Lower leg skin (tissue), 4 donors: ENCODE data around the gene ANKRD39. TPM values are rescaled to one million over a fixed set of nuclear protein-coding genes. Genes with fewer than 3 reads are reported as not detected.
"Not testable (repeated sequence)": the region's sequence is repeated elsewhere in the genome, so short reads cannot be mapped to it uniquely, and the experiment has no call there.

Experiments
- DNase-seq, 2 donors: peaks; one replicate each; pipeline ENCODE4 v3.0.0-alpha.2; 2019; ENCODE audit warnings: low spot score in 2 of 2
- H3K4me3 ChIP-seq: fragments of 200-600 bp; sonication (generic); 2 replicates; pipeline ENCODE4 v1.5.1; 2017; ENCODE audit warnings: mild to moderate bottlenecking, low read depth; ENCODE audit not compliant: poor library complexity, severe bottlenecking
- POLR2A ChIP-seq, 2 donors: fragments of 450-650 bp; IDR thresholded peaks; one replicate each; pipeline ENCODE4 v1.6.1; 2016 to 2017; ENCODE audit warnings: antibody characterized with exemption in 2 of 2, mild to moderate bottlenecking in 1 of 2, moderate library complexity in 1 of 2
- WGBS, 2 donors: methylation state at CpG; one replicate each; pipeline ENCODE4 v1.1.5; 2018; 5-methylcytosine and 5-hydroxymethylcytosine counted together
- intact Hi-C: fragments of 100-400 bp; cut with DNase I; formaldehyde crosslinking; loops from one replicate; pipeline ENCODE4 v1.15.0; 2023; ENCODE audit warnings: low total_unique reads
- total RNA-seq, 4 donors: library from RNA; depleted of rRNA; stranded (reverse); fragments of >200 nt; gene quantifications; one replicate each; pipeline ENCODE4 v1.1.0, GENCODE V29; 2016
- TF ChIP-seq, protein P1 (sequence below), 3 donors: fragments of 450-650 bp; IDR thresholded peaks; one replicate each; pipeline ENCODE4 v1.5.1; 2016; ENCODE audit warnings: antibody characterized with exemption in 3 of 3, mild to moderate bottlenecking in 3 of 3, moderate library complexity in 2 of 3

ANKRD39 gene
- total RNA-seq, 4 donors from 2014 or later, result 7.6 to 15.3 (median 14.4) TPM

DNA sequence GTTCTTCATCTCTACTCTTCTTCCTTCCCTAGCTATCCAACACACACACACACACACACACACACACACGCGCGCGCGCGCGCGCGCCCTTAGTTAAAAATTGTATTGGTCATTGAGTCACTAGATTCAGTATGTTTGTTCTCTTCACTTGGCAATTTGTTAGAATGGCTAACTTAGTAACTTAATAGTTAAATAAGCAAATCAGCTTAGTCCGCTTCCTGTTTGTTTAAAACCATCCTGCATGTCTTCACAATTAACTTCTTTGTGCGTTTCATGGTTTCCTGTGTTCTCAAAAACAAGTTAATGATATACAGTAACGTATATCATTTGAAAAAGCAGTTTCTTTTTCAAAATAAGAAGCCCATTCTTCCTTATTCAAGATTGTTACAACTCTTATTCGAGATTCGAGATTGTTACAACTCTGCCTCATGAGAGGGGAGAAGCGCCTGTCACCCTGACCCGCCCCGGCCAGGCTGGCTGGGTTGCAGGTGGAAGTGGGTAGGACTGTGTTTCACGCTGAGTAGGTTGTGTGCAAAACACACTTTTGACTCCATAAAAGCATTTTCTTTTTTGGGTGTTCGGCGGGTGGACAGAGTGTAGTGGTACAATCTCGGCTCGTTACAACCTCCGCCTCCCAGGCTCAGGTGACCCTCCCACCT lies 51.2 kb downstream of the ANKRD39 start:
- intact Hi-C loops, result no loop called here
- WGBS, 2 donors, result 88 to 92% methylated on average over 23 of the region's 23 CpGs
- TF ChIP-seq, protein P1, sequence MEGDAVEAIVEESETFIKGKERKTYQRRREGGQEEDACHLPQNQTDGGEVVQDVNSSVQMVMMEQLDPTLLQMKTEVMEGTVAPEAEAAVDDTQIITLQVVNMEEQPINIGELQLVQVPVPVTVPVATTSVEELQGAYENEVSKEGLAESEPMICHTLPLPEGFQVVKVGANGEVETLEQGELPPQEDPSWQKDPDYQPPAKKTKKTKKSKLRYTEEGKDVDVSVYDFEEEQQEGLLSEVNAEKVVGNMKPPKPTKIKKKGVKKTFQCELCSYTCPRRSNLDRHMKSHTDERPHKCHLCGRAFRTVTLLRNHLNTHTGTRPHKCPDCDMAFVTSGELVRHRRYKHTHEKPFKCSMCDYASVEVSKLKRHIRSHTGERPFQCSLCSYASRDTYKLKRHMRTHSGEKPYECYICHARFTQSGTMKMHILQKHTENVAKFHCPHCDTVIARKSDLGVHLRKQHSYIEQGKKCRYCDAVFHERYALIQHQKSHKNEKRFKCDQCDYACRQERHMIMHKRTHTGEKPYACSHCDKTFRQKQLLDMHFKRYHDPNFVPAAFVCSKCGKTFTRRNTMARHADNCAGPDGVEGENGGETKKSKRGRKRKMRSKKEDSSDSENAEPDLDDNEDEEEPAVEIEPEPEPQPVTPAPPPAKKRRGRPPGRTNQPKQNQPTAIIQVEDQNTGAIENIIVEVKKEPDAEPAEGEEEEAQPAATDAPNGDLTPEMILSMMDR (IDR thresholded peaks at IDR 0.05), result no peak
- no peak for TF ChIP-seq POLR2A (IDR thresholded peaks at IDR 0.05)
- H3K4me3 ChIP-seq, result no peak overlapping the region
- no peak for DNase-seq

DNA sequence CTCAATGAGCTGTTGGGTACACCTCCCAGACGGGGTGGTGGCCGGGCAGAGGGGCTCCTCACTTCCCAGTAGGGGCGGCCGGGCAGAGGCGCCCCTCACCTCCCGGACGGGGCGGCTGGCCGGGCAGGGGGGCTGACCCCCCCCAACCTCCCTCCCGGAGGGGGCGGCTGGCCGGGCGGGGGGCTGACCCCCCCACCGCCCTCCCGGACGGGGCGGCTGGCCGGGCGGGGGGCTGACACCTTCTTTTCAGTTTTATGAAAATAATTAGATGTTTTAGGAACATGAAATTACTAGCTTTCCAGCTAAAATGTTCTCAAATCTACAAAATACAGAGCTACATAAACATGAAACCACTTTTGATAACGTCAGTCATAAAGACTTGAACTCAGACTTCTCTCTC lies 51.9 kb downstream of the ANKRD39 start:
- intact Hi-C loops, result not testable (repeated sequence)
- 89 to 92% methylated on average over 6 to 10 of the region's 20 CpGs for WGBS, 2 donors

DNA sequence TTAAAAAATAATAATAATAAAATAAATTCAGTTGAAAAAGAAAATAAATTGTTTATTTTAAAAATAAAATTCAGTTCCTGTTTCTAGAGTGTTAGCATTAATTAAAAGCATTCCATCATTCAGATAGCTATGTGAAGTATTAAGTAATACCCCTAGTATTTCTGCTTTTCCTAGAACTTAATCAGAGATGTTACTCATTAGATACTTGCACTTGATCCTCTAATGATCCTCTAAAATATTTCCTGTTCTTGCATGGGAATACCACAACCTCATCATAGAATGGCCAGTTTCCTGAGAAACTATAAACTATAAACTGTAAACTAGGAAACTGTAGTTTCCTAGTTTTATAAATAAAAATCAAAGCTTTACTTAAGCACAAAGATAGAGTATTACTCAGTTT lies 52.8 kb downstream of the ANKRD39 start:
- TF ChIP-seq, protein P1 (IDR thresholded peaks at IDR 0.05), result no peak
- no peak for TF ChIP-seq POLR2A (IDR thresholded peaks at IDR 0.05)
- no peak overlapping the region for H3K4me3 ChIP-seq
- intact Hi-C loops, result no loop called here
- DNase-seq, result no peak

More for the DNA sequence above, 51.9 kb downstream of the ANKRD39 start:
- DNase-seq, H3K4me3 ChIP-seq: not testable (repeated sequence)

DNA sequence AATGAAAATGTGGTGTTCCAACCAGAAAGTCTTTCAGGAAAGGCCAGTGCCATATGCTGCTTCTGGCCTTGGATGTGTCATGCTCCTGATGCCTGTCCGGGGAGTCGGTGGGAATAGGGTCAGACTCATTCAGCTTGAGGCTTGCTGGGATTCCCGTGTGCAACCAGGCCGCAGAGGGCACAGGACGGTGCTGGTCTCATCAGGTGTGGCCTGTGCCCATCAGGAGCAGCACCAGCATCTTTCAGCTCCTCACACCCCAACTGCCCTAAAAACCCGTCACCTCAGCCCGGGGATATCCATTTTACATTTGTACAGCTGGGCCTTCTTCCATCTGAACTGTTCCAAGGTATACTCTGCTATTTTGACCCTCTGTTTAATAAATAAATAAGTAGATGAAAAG lies 55.1 kb downstream of the ANKRD39 start:
- H3K4me3 ChIP-seq, result no peak overlapping the region
- intact Hi-C loops, result no loop called here
- no peak for DNase-seq
- TF ChIP-seq, protein P1 (IDR thresholded peaks at IDR 0.05), result no peak
- no peak for TF ChIP-seq POLR2A (IDR thresholded peaks at IDR 0.05)
- WGBS, 2 donors, result 93 to 95% methylated on average over 7 of the region's 7 CpGs

DNA sequence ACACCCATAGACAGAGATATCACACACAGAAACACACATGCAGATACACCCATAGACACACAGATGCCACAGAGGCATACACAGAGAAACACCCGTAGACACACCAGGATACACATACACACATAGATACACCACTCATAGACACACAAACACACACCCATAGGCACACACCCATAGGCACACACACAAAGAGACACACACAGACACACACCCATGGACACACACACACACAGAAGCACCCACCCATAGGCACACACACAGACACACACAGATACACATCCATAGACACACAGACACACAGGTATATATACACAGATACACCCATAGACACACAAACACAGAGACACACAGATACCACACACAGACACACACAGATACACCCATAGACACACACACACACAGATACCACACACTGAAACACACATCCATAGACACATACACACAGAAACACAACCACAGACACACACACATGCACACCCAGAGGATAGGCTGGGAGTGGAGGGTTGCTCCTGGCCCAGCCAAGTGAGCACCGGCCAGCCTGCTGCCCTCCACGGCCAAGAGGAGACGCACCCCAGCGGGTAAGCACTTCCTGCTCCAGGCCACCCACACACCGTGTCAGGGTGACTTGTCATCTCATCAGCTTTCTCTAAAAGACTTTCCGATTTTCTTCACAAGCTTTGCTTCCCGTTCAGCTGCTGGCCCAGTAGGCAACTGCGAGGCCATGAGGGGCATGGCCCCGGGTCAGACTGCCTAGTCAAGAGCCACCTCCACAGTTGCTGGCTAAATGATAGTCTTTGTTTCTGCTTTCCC lies 55.8 kb downstream of the ANKRD39 start:
- intact Hi-C loops, result no loop called here

More for the DNA sequence above, 55.8 kb downstream of the ANKRD39 start:
- TF ChIP-seq, protein P1 (IDR thresholded peaks at IDR 0.05), result no peak
- TF ChIP-seq POLR2A (IDR thresholded peaks at IDR 0.05), result no peak
- no peak for DNase-seq
- WGBS, 2 donors, result 91 to 92% methylated on average over 8 to 10 of the region's 10 CpGs
- no peak overlapping the region for H3K4me3 ChIP-seq
